Activated T-cell treated with anti-CD3 and anti-CD28 coated beads, Interleukin-2, amount 50 U/mL, for 72 hours (primary cell): ENCODE results near the gene ABCB9. TPM values are rescaled to one million over a fixed set of nuclear protein-coding genes. Genes with fewer than 3 reads are reported as not detected.

ENCODE experiments used
- ATAC-seq, 2 donors: fragments of 150-1000 bp; cut with Tn5 transposase; replicated peaks in 1 of 2; 2 replicates each; pipeline ENCODE4 v1.10.0; 2021; ENCODE audit warnings: moderate library complexity in 2 of 2, mild to moderate bottlenecking in 1 of 2
- DNase-seq, 2 donors: peaks; one replicate each; pipeline ENCODE4 v3.0.0; 2021 to 2022; ENCODE audit warnings: mixed read lengths in 1 of 2
- H3K27ac Mint-ChIP-seq: one replicate; pipeline ENCODE4 v1.8.0; 2022; ENCODE audit warnings: mild to moderate bottlenecking, moderate library complexity, mixed read lengths
- H3K27me3 Mint-ChIP-seq: one replicate; pipeline ENCODE4 v1.8.0; 2022; ENCODE audit warnings: low read depth, mixed read lengths
- H3K36me3 Mint-ChIP-seq, 2 donors: one replicate each; pipeline ENCODE4 v1.8.0; 2022; ENCODE audit warnings: mixed read lengths in 2 of 2, mild to moderate bottlenecking in 1 of 2; ENCODE audit not compliant: insufficient read depth in 2 of 2
- H3K4me1 Mint-ChIP-seq: one replicate; pipeline ENCODE4 v1.8.0; 2022; ENCODE audit warnings: low read depth, mixed read lengths
- H3K4me3 Mint-ChIP-seq, 2 donors: one replicate each; pipeline ENCODE4 v1.8.0; 2022; ENCODE audit warnings: mild to moderate bottlenecking in 2 of 2, mixed read lengths in 2 of 2, moderate library complexity in 2 of 2
- H3K9me3 Mint-ChIP-seq, 2 donors: one replicate each; pipeline ENCODE4 v1.8.0; 2022; ENCODE audit warnings: mixed read lengths in 2 of 2
- total RNA-seq, 2 donors: library from RNA; stranded (reverse); gene quantifications; one replicate each; pipeline ENCODE4 v1.2.3, GENCODE V29; 2022

ABCB9 gene
- total RNA-seq, 2 donors from 2014 or later, result 4.9 to 7.0 TPM

GRCh38 chr12:122982477-122982815 lies 16.2 kb upstream of the ABCB9 start:
- H3K27ac Mint-ChIP-seq, result no peak overlapping the region
- H3K9me3 Mint-ChIP-seq, result no peaks in the 10 kb centered on the region
- H3K27me3 Mint-ChIP-seq, result no peaks in the 10 kb centered on the region
- ATAC-seq (no peak), DNase-seq (no peak)
- H3K4me1 Mint-ChIP-seq, result peaks cover 56% of the 10 kb centered on the region
- H3K4me3 Mint-ChIP-seq, result peak overlapping the region; percentile 95 to 96
- H3K36me3 Mint-ChIP-seq, result peaks cover 2 to 5% of the 10 kb centered on the region in 2 donors

- no peak for DNase-seq
- Mint-ChIP-seq H3K4me1 (peaks cover 61% of the 10 kb centered on the region), H3K36me3 (peaks cover 2 to 5% of the 10 kb centered on the region in 2 donors), H3K27ac (peak overlapping the region; percentile 84), H3K4me3 (peak overlapping the region; percentile 95 to 96), H3K27me3 (no peaks in the 10 kb centered on the region), H3K9me3 (no peaks in the 10 kb centered on the region)
- ATAC-seq, result no peak
These were observed 15.6 kb upstream of the ABCB9 start for GRCh38 chr12:122981587-122982476.

- Mint-ChIP-seq H3K4me3 (peak overlapping the region; percentile 95 to 96), H3K27me3 (no peaks in the 10 kb centered on the region), H3K9me3 (no peaks in the 10 kb centered on the region), H3K36me3 (peaks cover 2 to 5% of the 10 kb centered on the region in 2 donors), H3K27ac (peak overlapping the region; percentile 89), H3K4me1 (peaks cover 68% of the 10 kb centered on the region)
- ATAC-seq (peak; percentile 20 to 33), DNase-seq (peak; percentile 30 to 34)
These were observed 14.8 kb upstream of the ABCB9 start for GRCh38 chr12:122981036-122981471.

- DNase-seq (peak; percentile 74 to 81), ATAC-seq (peak; percentile 79 to 82)
- H3K4me3 Mint-ChIP-seq, result peak within 1 kb of the TSS; percentile 95 to 96
- H3K27me3 Mint-ChIP-seq, result no peaks in the 10 kb centered on the region
- H3K36me3 Mint-ChIP-seq, result peaks cover 2 to 5% of the 10 kb centered on the region in 2 donors
- H3K4me1 Mint-ChIP-seq, result peaks cover 72% of the 10 kb centered on the region
- H3K27ac Mint-ChIP-seq, result peak within 1 kb of the TSS; percentile 89
- H3K9me3 Mint-ChIP-seq, result no peaks in the 10 kb centered on the region
These were observed 14.1 kb upstream of the ABCB9 start, which contains the start of gene ARL6IP4 for GRCh38 chr12:122980183-122981035. TSS of gene ARL6IP4 (plus strand) at chr12:122980681. CDS start at chr12:122981140, 459 bp downstream.

- Mint-ChIP-seq H3K36me3 (peaks cover 2 to 5% of the 10 kb centered on the region in 2 donors), H3K4me1 (peaks cover 67% of the 10 kb centered on the region), H3K4me3 (peak overlapping the region; percentile 95 to 96), H3K27me3 (no peaks in the 10 kb centered on the region), H3K9me3 (no peaks in the 10 kb centered on the region), H3K27ac (peak overlapping the region; percentile 86)
- no peak for ATAC-seq
- DNase-seq, result no peak
These were observed 13.6 kb upstream of the ABCB9 start for GRCh38 chr12:122979908-122980182.

- H3K27me3 Mint-ChIP-seq, result no peaks in the 10 kb centered on the region
- no peaks in the 10 kb centered on the region for H3K9me3 Mint-ChIP-seq
- DNase-seq (no peak), ATAC-seq (no peak)
- peaks cover 2 to 5% of the 10 kb centered on the region in 2 donors for H3K36me3 Mint-ChIP-seq
- H3K27ac Mint-ChIP-seq, result no peak overlapping the region
- peaks cover 61% of the 10 kb centered on the region for H3K4me1 Mint-ChIP-seq
- H3K4me3 Mint-ChIP-seq, result peak overlapping the region; percentile 95 to 96
These were observed 13.0 kb upstream of the ABCB9 start for GRCh38 chr12:122979001-122979907.

GRCh38 chr12:122978507-122978955 lies 12.3 kb upstream of the ABCB9 start:
- H3K27ac Mint-ChIP-seq, result no peak overlapping the region
- DNase-seq (no peak), ATAC-seq (no peak)
- H3K4me3 Mint-ChIP-seq, result peak overlapping the region in 1 of 2 donors; percentile 48
- no peaks in the 10 kb centered on the region for H3K9me3 Mint-ChIP-seq
- H3K4me1 Mint-ChIP-seq, result peaks cover 53% of the 10 kb centered on the region
- H3K27me3 Mint-ChIP-seq, result no peaks in the 10 kb centered on the region
- H3K36me3 Mint-ChIP-seq, result peaks cover 2 to 5% of the 10 kb centered on the region in 2 donors

- Mint-ChIP-seq H3K27ac (peak overlapping the region; percentile 61), H3K4me1 (peaks cover 46% of the 10 kb centered on the region), H3K9me3 (no peaks in the 10 kb centered on the region), H3K36me3 (peaks cover 0 to 1% of the 10 kb centered on the region in 2 donors), H3K4me3 (peak overlapping the region in 1 of 2 donors; percentile 48), H3K27me3 (no peaks in the 10 kb centered on the region)
- ATAC-seq (no peak), DNase-seq (no peak)
These were observed 11.6 kb upstream of the ABCB9 start for GRCh38 chr12:122977655-122978392.

GRCh38 chr12:122977153-122977552 lies 10.9 kb upstream of the ABCB9 start:
- H3K4me1 Mint-ChIP-seq, result peaks cover 40% of the 10 kb centered on the region
- no peaks in the 10 kb centered on the region for H3K9me3 Mint-ChIP-seq
- H3K27ac Mint-ChIP-seq, result no peak overlapping the region

GRCh38 chr12:122976648-122976975 lies 10.3 kb upstream of the ABCB9 start:
- Mint-ChIP-seq H3K27ac (no peak overlapping the region), H3K4me1 (peaks cover 34% of the 10 kb centered on the region), H3K9me3 (no peaks in the 10 kb centered on the region), H3K27me3 (no peaks in the 10 kb centered on the region), H3K4me3 (peak overlapping the region; percentile 98), H3K36me3 (peaks cover 0 to 1% of the 10 kb centered on the region in 2 donors)
- ATAC-seq, result no peak
- DNase-seq, result no peak

More at GRCh38 chr12:122977153-122977552, 10.9 kb upstream of the ABCB9 start:
- Mint-ChIP-seq H3K36me3 (peaks cover 0 to 1% of the 10 kb centered on the region in 2 donors), H3K4me3 (peak overlapping the region in 1 of 2 donors; percentile 36), H3K27me3 (no peaks in the 10 kb centered on the region)
- DNase-seq (no peak), ATAC-seq (no peak)

GRCh38 chr12:122975790-122976647 lies 9.8 kb upstream of the ABCB9 start:
- Mint-ChIP-seq H3K9me3 (no peaks in the 10 kb centered on the region), H3K36me3 (peaks cover 0 to 1% of the 10 kb centered on the region in 2 donors), H3K27ac (peak overlapping the region; percentile 54), H3K4me3 (peak overlapping the region; percentile 98), H3K4me1 (peaks cover 32% of the 10 kb centered on the region), H3K27me3 (no peaks in the 10 kb centered on the region)
- DNase-seq (no peak), ATAC-seq (no peak)
